HepG2 (cell line): Measurements from ENCODE around the gene CLIC1. TPM values are rescaled to one million over a fixed set of nuclear protein-coding genes. Genes with fewer than 3 reads are reported as not detected.
A peak's percentile ranks its signal among the peaks of the same experiment; 100 is the strongest.

Experiments used
- ARNTL ChIP-seq: sonication (generic); formaldehyde crosslinking; IDR thresholded peaks from 2 replicates; pipeline ENCODE4 v1.4.0; 2020; ENCODE audit warnings: mild to moderate bottlenecking, missing genetic modification reagents
- FOXO1 ChIP-seq: sonication (generic); formaldehyde crosslinking; IDR thresholded peaks from 2 replicates; pipeline ENCODE4 v1.4.0; 2020; ENCODE audit warnings: missing genetic modification reagents
- KDM5A ChIP-seq: fragments of 200-600 bp; sonication (generic); IDR thresholded peaks from 2 replicates; pipeline ENCODE4 v1.7.0; 2018; ENCODE audit warnings: antibody characterized with exemption, mild to moderate bottlenecking, low read length, borderline replicate concordance
- ZFP36L2 ChIP-seq: sonication (generic); formaldehyde crosslinking; IDR thresholded peaks from 2 replicates; pipeline ENCODE4 v1.4.0; 2020; ENCODE audit warnings: missing genetic modification reagents
- ZFP37 ChIP-seq: sonication (generic); formaldehyde crosslinking; IDR thresholded peaks from 2 replicates; pipeline ENCODE4 v1.4.0; 2020; ENCODE audit warnings: missing genetic modification reagents, borderline replicate concordance
- ZNF562 ChIP-seq: sonication (generic); formaldehyde crosslinking; IDR thresholded peaks from 2 replicates; pipeline ENCODE4 v1.8.0; 2022; ENCODE audit warnings: missing genetic modification reagents, borderline replicate concordance
- ZNF569 ChIP-seq: sonication (generic); formaldehyde crosslinking; IDR thresholded peaks from 2 replicates; pipeline ENCODE4 v1.5.0; 2020; ENCODE audit warnings: mild to moderate bottlenecking, missing genetic modification reagents, moderate library complexity, borderline replicate concordance
- ZNF709 ChIP-seq: sonication (generic); formaldehyde crosslinking; IDR thresholded peaks from 2 replicates; pipeline ENCODE4 v1.5.0; 2020; ENCODE audit warnings: mild to moderate bottlenecking, missing genetic modification reagents
- polyA plus RNA-seq, 8 experiments: library from polyadenylated mRNA; depleted of rRNA in 3 of 8; stranded (reverse) in 7 of 8; unstranded in 1 of 8; fragments of >200 nt; fragmentation: Illumina TruSeq in 4 of 8; extraction: Trizol in 4 of 8; gene quantifications; 2 replicates each; pipeline versions ENCODE4 v1.2.1 to v1.2.3, GENCODE V29; 2011 to 2016; ENCODE audit warnings: low read depth in 4 of 8, missing spikeins in 1 of 8, mixed read lengths in 1 of 8; ENCODE audit not compliant: insufficient read depth in 1 of 8
- total RNA-seq, 5 experiments: library from RNA; depleted of rRNA; stranded (reverse); fragments of >200 nt; fragmentation: Illumina TruSeq; extraction: Trizol; gene quantifications; 2 replicates each; pipeline ENCODE4 v1.2.3, GENCODE V29; 2016; ENCODE audit warnings: low read depth in 1 of 5
- TF ChIP-seq, protein P1 (sequence below): sonication (generic); formaldehyde crosslinking; IDR thresholded peaks from 2 replicates; pipeline ENCODE4 v1.4.0; 2020; ENCODE audit warnings: missing genetic modification reagents
- TF ChIP-seq, protein P2 (sequence below): sonication (generic); formaldehyde crosslinking; conservative IDR thresholded peaks from 2 replicates; pipeline ENCODE4 v1.8.0; 2022; ENCODE audit warnings: mild to moderate bottlenecking, moderate library complexity, missing genetic modification reagents
- TF ChIP-seq, protein P3 (sequence below): sonication (generic); formaldehyde crosslinking; IDR thresholded peaks from 2 replicates; pipeline ENCODE4 v1.5.0; 2020; ENCODE audit warnings: missing genetic modification reagents
- TF ChIP-seq, protein P4 (sequence below), 2 experiments: fragments of 450-650 bp in 1 of 2; sonication (generic) in 1 of 2; formaldehyde crosslinking in 1 of 2; IDR thresholded peaks; 2 replicates each; pipeline versions ENCODE4 v1.6.1 to v1.8.0; 2016 to 2022; ENCODE audit warnings: antibody characterized with exemption in 1 of 2, mild to moderate bottlenecking in 1 of 2, missing genetic modification reagents in 1 of 2
- TF ChIP-seq, protein P5 (sequence below): sonication (generic); formaldehyde crosslinking; IDR thresholded peaks from 2 replicates; pipeline ENCODE4 v1.8.1; 2023; ENCODE audit warnings: mild to moderate bottlenecking, missing genetic modification reagents

Gene CLIC1
- total and polyA plus RNA-seq, 2 of the 13 experiments (the other 11 are each of a cell fraction or from before 2014, with no cell fraction given): 602 to 891 TPM

DNA sequence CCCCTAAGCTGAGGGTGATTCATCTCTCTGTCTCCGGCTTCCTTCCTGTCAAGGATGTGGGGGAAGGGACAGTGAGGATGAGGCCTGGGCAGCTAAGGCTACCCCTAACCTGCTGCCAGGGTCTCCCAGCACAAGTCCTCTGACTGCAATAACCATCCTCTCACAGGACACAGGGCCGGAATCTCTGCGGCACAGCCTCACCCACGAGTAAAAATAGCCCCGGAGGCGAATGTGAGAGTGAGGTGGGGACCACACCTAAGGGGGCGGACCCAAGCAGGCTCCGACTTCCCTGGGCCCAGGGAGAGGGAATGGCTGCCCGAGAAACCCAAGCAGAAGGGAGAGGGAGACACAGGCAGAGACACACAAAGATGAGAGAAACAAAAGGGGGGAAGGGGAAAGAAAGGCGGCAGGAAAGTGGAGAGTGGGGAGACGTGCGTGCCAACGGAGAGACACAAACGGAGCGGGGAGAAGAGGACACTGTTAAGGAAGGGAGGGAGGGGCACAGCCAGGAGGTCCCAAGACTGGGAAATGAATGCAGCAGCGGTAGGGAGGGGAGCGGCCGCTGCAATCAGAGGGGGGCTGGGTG is 1.4 kb downstream of the CLIC1 start (continued):
- TF ChIP-seq KDM5A (no peak), ZFP37 (CRISPR knock-in tag) (no peak), FOXO1 (CRISPR knock-in tag) (no peak; the same call in 1 of the 2 replicates), ARNTL (CRISPR knock-in tag) (no peak; the same call in 1 of the 2 replicates), ZNF562 (no peak), ZFP36L2 (CRISPR knock-in tag) (no peak), ZNF569 (CRISPR knock-in tag) (no peak), ZNF709 (CRISPR knock-in tag) (no peak)
- TF ChIP-seq, protein P1, sequence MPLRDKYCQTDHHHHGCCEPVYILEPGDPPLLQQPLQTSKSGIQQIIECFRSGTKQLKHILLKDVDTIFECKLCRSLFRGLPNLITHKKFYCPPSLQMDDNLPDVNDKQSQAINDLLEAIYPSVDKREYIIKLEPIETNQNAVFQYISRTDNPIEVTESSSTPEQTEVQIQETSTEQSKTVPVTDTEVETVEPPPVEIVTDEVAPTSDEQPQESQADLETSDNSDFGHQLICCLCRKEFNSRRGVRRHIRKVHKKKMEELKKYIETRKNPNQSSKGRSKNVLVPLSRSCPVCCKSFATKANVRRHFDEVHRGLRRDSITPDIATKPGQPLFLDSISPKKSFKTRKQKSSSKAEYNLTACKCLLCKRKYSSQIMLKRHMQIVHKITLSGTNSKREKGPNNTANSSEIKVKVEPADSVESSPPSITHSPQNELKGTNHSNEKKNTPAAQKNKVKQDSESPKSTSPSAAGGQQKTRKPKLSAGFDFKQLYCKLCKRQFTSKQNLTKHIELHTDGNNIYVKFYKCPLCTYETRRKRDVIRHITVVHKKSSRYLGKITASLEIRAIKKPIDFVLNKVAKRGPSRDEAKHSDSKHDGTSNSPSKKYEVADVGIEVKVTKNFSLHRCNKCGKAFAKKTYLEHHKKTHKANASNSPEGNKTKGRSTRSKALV (CRISPR knock-in tag): no peak
- TF ChIP-seq, protein P2, sequence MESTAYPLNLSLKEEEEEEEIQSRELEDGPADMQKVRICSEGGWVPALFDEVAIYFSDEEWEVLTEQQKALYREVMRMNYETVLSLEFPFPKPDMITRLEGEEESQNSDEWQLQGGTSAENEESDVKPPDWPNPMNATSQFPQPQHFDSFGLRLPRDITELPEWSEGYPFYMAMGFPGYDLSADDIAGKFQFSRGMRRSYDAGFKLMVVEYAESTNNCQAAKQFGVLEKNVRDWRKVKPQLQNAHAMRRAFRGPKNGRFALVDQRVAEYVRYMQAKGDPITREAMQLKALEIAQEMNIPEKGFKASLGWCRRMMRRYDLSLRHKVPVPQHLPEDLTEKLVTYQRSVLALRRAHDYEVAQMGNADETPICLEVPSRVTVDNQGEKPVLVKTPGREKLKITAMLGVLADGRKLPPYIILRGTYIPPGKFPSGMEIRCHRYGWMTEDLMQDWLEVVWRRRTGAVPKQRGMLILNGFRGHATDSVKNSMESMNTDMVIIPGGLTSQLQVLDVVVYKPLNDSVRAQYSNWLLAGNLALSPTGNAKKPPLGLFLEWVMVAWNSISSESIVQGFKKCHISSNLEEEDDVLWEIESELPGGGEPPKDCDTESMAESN (CRISPR knock-in tag): no peak
- TF ChIP-seq, protein P3, sequence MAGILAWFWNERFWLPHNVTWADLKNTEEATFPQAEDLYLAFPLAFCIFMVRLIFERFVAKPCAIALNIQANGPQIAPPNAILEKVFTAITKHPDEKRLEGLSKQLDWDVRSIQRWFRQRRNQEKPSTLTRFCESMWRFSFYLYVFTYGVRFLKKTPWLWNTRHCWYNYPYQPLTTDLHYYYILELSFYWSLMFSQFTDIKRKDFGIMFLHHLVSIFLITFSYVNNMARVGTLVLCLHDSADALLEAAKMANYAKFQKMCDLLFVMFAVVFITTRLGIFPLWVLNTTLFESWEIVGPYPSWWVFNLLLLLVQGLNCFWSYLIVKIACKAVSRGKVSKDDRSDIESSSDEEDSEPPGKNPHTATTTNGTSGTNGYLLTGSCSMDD (CRISPR knock-in tag): no peak
- TF ChIP-seq, protein P4, sequence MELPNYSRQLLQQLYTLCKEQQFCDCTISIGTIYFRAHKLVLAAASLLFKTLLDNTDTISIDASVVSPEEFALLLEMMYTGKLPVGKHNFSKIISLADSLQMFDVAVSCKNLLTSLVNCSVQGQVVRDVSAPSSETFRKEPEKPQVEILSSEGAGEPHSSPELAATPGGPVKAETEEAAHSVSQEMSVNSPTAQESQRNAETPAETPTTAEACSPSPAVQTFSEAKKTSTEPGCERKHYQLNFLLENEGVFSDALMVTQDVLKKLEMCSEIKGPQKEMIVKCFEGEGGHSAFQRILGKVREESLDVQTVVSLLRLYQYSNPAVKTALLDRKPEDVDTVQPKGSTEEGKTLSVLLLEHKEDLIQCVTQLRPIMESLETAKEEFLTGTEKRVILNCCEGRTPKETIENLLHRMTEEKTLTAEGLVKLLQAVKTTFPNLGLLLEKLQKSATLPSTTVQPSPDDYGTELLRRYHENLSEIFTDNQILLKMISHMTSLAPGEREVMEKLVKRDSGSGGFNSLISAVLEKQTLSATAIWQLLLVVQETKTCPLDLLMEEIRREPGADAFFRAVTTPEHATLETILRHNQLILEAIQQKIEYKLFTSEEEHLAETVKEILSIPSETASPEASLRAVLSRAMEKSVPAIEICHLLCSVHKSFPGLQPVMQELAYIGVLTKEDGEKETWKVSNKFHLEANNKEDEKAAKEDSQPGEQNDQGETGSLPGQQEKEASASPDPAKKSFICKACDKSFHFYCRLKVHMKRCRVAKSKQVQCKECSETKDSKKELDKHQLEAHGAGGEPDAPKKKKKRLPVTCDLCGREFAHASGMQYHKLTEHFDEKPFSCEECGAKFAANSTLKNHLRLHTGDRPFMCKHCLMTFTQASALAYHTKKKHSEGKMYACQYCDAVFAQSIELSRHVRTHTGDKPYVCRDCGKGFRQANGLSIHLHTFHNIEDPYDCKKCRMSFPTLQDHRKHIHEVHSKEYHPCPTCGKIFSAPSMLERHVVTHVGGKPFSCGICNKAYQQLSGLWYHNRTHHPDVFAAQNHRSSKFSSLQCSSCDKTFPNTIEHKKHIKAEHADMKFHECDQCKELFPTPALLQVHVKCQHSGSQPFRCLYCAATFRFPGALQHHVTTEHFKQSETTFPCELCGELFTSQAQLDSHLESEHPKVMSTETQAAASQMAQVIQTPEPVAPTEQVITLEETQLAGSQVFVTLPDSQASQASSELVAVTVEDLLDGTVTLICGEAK (IDR thresholded peaks at IDR 0.05): no peak
- TF ChIP-seq, protein P4 (CRISPR knock-in tag; IDR thresholded peaks at IDR 0.05): peak; percentile 15; the same call in 1 of the 2 replicates
- TF ChIP-seq, protein P5, sequence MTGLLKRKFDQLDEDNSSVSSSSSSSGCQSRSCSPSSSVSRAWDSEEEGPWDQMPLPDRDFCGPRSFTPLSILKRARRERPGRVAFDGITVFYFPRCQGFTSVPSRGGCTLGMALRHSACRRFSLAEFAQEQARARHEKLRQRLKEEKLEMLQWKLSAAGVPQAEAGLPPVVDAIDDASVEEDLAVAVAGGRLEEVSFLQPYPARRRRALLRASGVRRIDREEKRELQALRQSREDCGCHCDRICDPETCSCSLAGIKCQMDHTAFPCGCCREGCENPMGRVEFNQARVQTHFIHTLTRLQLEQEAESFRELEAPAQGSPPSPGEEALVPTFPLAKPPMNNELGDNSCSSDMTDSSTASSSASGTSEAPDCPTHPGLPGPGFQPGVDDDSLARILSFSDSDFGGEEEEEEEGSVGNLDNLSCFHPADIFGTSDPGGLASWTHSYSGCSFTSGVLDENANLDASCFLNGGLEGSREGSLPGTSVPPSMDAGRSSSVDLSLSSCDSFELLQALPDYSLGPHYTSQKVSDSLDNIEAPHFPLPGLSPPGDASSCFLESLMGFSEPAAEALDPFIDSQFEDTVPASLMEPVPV (CRISPR knock-in tag): no peak
